ENCODE data around the gene ANAPC4.
"Not testable (repeated sequence)": the region's sequence is repeated elsewhere in the genome, so short reads cannot be mapped to it uniquely, and the experiment has no call there.

The ANAPC4 gene

GRCh38 chr4:25376754-25377571, at the start of gene ANAPC4:
TSS of gene ANAPC4 (plus strand) at chr4:25377263. CDS start at chr4:25377428, 165 bp downstream.
- DNase-seq = peak; percentile 95

GRCh38 chr4:25328463-25328862, 48.6 kb upstream of the ANAPC4 start:
- DNase-seq = not testable (repeated sequence)

GRCh38 chr4:25330335-25330734, 46.7 kb upstream of the ANAPC4 start:
- DNase-seq = no peak

- DNase-seq = no peak
Measured at GRCh38 chr4:25330905-25331808, 45.9 kb upstream of the ANAPC4 start.

- no peak for DNase-seq
Measured at GRCh38 chr4:25343671-25344070, 33.4 kb upstream of the ANAPC4 start.

- DNase-seq = no peak
Measured at GRCh38 chr4:25345744-25346143, 31.3 kb upstream of the ANAPC4 start.

GRCh38 chr4:25346913-25347312, 30.1 kb upstream of the ANAPC4 start:
- no peak for DNase-seq

- no peak for DNase-seq
Measured at GRCh38 chr4:25347473-25347872, 29.6 kb upstream of the ANAPC4 start.

GRCh38 chr4:25347971-25348370, 29.1 kb upstream of the ANAPC4 start:
- DNase-seq = no peak

- no peak for DNase-seq
Measured at GRCh38 chr4:25350561-25350960, 26.5 kb upstream of the ANAPC4 start.

GRCh38 chr4:25351777-25352416, 25.2 kb upstream of the ANAPC4 start:
- DNase-seq = no peak

- DNase-seq = no peak
Measured at GRCh38 chr4:25356068-25356467, 21.0 kb upstream of the ANAPC4 start.

GRCh38 chr4:25358515-25359275, 18.4 kb upstream of the ANAPC4 start:
- DNase-seq = no peak

GRCh38 chr4:25361253-25361652, 15.8 kb upstream of the ANAPC4 start:
- no peak for DNase-seq

- DNase-seq = no peak
Measured at GRCh38 chr4:25367004-25367621, 9.9 kb upstream of the ANAPC4 start.

- no peak for DNase-seq
Measured at GRCh38 chr4:25367877-25368276, 9.2 kb upstream of the ANAPC4 start.

GRCh38 chr4:25368315-25368714, 8.7 kb upstream of the ANAPC4 start:
- no peak for DNase-seq

- DNase-seq = no peak
Measured at GRCh38 chr4:25370242-25370641, 6.8 kb upstream of the ANAPC4 start.

- DNase-seq = not testable (repeated sequence)
Measured at GRCh38 chr4:25372549-25372948, 4.5 kb upstream of the ANAPC4 start.

GRCh38 chr4:25377572-25378436, 741 bp downstream of the ANAPC4 start:
- DNase-seq = no peak

- DNase-seq = no peak
Measured at GRCh38 chr4:25378437-25378743, 1.3 kb downstream of the ANAPC4 start.

Measured in right forelimb (tissue), 1 donor.